Measurements from ENCODE around the gene FYN. TPM values are rescaled to one million over a fixed set of nuclear protein-coding genes. Genes with fewer than 3 reads are reported as not detected.

FYN gene
- total RNA-seq, 1 donor from 2014 or later: 130 TPM

GRCh38 chr6:111612379-111612778 lies 260.9 kb downstream of the FYN start:
- no peaks in the 10 kb centered on the region for H3K9me3 ChIP-seq
- no peaks in the 10 kb centered on the region for H3K27me3 ChIP-seq
- H3K27ac ChIP-seq: no peak overlapping the region
- peaks cover 6% of the 10 kb centered on the region for H3K4me1 ChIP-seq
- no peak overlapping the region for H3K4me3 ChIP-seq
- intact Hi-C loops (cut with DNase I): no loop called here
- H3K36me3 ChIP-seq: no peaks in the 10 kb centered on the region
- no peak for TF ChIP-seq POLR2A (IDR thresholded peaks at IDR 0.05)
- no peak for DNase-seq (ENCODE audit: extremely low spot score in 2 of 2)

- H3K4me1 ChIP-seq: peaks cover 14% of the 10 kb centered on the region
- H3K27ac ChIP-seq: no peak overlapping the region
- no peak for DNase-seq (ENCODE audit: extremely low spot score in 2 of 2)
- no peaks in the 10 kb centered on the region for H3K9me3 ChIP-seq
- no peak overlapping the region for H3K4me3 ChIP-seq
- intact Hi-C loops (cut with DNase I): no loop called here
- no peaks in the 10 kb centered on the region for H3K36me3 ChIP-seq
- TF ChIP-seq CTCF (IDR thresholded peaks at IDR 0.05) (no peak), POLR2A (IDR thresholded peaks at IDR 0.05) (no peak), POLR2AphosphoS5 (IDR thresholded peaks at IDR 0.05; ENCODE audit: insufficient read depth in 1 of 2, low read depth in 1 of 2) (no peak)
- no peaks in the 10 kb centered on the region for H3K27me3 ChIP-seq
These were observed 262.6 kb downstream of the FYN start for GRCh38 chr6:111610548-111611172.

Other genes with a start within 250 kb of the FYN start
- not detected for gene CCN6, start 180.7 kb upstream of the FYN start, total RNA-seq
- gene TUBE1, start 214.0 kb upstream of the FYN start, total RNA-seq: 38.8 TPM
- gene FAM229B, start 214.1 kb upstream of the FYN start, total RNA-seq: 11.0 TPM

All from vagina (tissue), 2 donors.